Lower leg skin (tissue), 4 donors: Measurements from ENCODE around the gene RIPOR2. TPM values are rescaled to one million over a fixed set of nuclear protein-coding genes. Genes with fewer than 3 reads are reported as not detected.

Experiments used
- DNase-seq, 2 donors: peaks; one replicate each; pipeline ENCODE4 v3.0.0-alpha.2; 2019; ENCODE audit warnings: low spot score in 2 of 2
- H3K4me3 ChIP-seq: fragments of 200-600 bp; sonication (generic); 2 replicates; pipeline ENCODE4 v1.5.1; 2017; ENCODE audit warnings: mild to moderate bottlenecking, low read depth; ENCODE audit not compliant: poor library complexity, severe bottlenecking
- POLR2A ChIP-seq, 2 donors: fragments of 450-650 bp; IDR thresholded peaks; one replicate each; pipeline ENCODE4 v1.6.1; 2016 to 2017; ENCODE audit warnings: antibody characterized with exemption in 2 of 2, mild to moderate bottlenecking in 1 of 2, moderate library complexity in 1 of 2
- WGBS, 2 donors: methylation state at CpG; one replicate each; pipeline ENCODE4 v1.1.5; 2018; 5-methylcytosine and 5-hydroxymethylcytosine counted together
- intact Hi-C: fragments of 100-400 bp; cut with DNase I; formaldehyde crosslinking; loops from one replicate; pipeline ENCODE4 v1.15.0; 2023; ENCODE audit warnings: low total_unique reads
- total RNA-seq, 4 donors: library from RNA; depleted of rRNA; stranded (reverse); fragments of >200 nt; gene quantifications; one replicate each; pipeline ENCODE4 v1.1.0, GENCODE V29; 2016
- TF ChIP-seq, protein P1 (sequence below), 3 donors: fragments of 450-650 bp; IDR thresholded peaks; one replicate each; pipeline ENCODE4 v1.5.1; 2016; ENCODE audit warnings: antibody characterized with exemption in 3 of 3, mild to moderate bottlenecking in 3 of 3, moderate library complexity in 2 of 3

RIPOR2 gene
- total RNA-seq, 4 donors from 2014 or later: 5.2 to 21.3 (median 8.6) TPM

DNA sequence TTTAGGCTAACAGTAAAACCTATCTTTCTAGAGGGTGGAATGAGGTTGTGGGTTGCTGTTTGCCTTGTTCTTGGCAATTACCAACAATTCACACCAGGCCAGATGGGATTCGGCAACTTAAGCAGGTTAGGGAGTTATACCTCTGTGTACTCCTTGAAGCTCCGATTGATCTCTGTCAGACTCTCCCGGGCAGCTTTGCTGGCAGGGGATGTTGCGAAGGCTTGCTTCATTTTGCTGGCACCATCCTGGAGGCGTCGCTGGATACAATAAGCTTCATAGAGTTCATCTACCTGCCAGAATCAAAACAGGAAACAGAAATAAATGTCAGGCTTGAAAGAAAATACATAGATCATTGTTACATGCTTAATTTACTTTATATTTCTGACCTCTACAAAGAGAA is 70.6 kb downstream of the RIPOR2 start:
- DNase-seq: no peak
- TF ChIP-seq, protein P1, sequence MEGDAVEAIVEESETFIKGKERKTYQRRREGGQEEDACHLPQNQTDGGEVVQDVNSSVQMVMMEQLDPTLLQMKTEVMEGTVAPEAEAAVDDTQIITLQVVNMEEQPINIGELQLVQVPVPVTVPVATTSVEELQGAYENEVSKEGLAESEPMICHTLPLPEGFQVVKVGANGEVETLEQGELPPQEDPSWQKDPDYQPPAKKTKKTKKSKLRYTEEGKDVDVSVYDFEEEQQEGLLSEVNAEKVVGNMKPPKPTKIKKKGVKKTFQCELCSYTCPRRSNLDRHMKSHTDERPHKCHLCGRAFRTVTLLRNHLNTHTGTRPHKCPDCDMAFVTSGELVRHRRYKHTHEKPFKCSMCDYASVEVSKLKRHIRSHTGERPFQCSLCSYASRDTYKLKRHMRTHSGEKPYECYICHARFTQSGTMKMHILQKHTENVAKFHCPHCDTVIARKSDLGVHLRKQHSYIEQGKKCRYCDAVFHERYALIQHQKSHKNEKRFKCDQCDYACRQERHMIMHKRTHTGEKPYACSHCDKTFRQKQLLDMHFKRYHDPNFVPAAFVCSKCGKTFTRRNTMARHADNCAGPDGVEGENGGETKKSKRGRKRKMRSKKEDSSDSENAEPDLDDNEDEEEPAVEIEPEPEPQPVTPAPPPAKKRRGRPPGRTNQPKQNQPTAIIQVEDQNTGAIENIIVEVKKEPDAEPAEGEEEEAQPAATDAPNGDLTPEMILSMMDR (IDR thresholded peaks at IDR 0.05): no peak
- TF ChIP-seq POLR2A (IDR thresholded peaks at IDR 0.05): no peak
- intact Hi-C loops: no loop called here
- 43 to 48% methylated on average over 6 of the region's 6 CpGs for WGBS, 2 donors
- no peak overlapping the region for H3K4me3 ChIP-seq

- no peak overlapping the region for H3K4me3 ChIP-seq
- WGBS, 2 donors: 62 to 67% methylated on average over 1 of the region's 1 CpG
- intact Hi-C loops: no loop called here
- no peak for DNase-seq
- TF ChIP-seq POLR2A (IDR thresholded peaks at IDR 0.05): no peak
- TF ChIP-seq, protein P1 (IDR thresholded peaks at IDR 0.05): no peak
These were observed 71.4 kb downstream of the RIPOR2 start for GRCh38 chr6:24864343-24864742.

GRCh38 chr6:24861934-24862333 is 73.8 kb downstream of the RIPOR2 start:
- intact Hi-C loops: no loop called here
- H3K4me3 ChIP-seq: no peak overlapping the region
- whole genome bisulfite sequencing, 2 donors: 84 to 85% methylated on average over 2 of the region's 2 CpGs

DNA sequence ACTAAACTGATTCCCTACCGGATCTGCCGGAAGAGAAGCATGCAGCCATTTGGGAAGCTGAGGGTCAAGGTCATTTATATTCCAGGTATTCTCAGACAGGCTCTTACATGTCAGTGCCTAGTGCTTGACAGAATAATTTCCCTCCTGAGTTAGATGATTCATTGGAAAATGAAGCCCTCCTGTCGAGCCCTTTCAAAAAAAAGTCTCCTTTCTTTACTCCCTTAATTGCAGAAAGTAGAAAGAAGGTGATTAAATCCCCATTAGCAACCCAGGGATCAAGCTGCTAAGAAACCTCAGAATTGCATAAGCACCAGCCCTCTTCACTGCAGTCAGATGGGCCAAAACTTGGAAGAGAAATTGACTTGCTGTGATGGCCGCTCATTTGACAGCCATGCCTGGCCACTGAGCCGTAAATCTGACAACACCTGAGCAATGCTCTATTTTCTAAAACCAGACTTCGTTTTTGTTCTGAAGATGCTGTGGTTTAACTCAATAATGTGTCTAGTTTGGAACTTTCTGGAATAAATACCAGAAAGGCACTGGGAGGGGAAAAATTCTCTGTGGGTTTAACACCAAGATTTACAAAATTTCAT is 76.1 kb downstream of the RIPOR2 start:
- DNase-seq: no peak
- intact Hi-C loops: loop anchor here (5.0 kb wide), 1 partner anchor 208 kb away; no protein-coding TSS in a partner anchor

More at GRCh38 chr6:24861934-24862333, 73.8 kb downstream of the RIPOR2 start:
- no peak for TF ChIP-seq POLR2A (IDR thresholded peaks at IDR 0.05)
- TF ChIP-seq, protein P1 (IDR thresholded peaks at IDR 0.05): no peak
- DNase-seq: no peak

DNA sequence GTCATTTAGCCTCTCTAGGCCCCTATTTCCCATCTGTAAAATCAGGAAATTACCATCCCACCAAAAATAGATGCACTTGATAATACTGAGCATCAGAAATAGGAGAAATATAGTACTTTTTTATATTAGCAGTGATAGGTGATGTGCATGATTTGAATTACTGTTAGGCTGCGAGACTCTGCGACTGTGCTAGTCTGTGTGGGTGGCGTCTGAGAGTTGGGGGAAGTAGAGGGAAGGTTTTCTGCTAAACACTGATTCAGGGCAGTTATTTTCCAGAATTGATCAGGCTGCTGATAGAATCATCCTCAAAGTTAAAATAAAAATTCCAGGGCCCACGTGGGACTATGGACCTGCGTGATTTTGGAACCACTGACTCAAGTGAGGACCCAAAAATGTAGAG is 76.6 kb downstream of the RIPOR2 start:
- TF ChIP-seq POLR2A (IDR thresholded peaks at IDR 0.05): no peak
- TF ChIP-seq, protein P1 (IDR thresholded peaks at IDR 0.05): no peak
- intact Hi-C loops: loop anchor here (5.0 kb wide), 1 partner anchor 208 kb away; no protein-coding TSS in a partner anchor
- DNase-seq: no peak
- H3K4me3 ChIP-seq: no peak overlapping the region
- WGBS, 2 donors: 82 to 84% methylated on average over 5 of the region's 5 CpGs

More for the DNA sequence above, 76.1 kb downstream of the RIPOR2 start:
- WGBS, 2 donors: 78 to 80% methylated on average over 6 of the region's 6 CpGs
- no peak for TF ChIP-seq POLR2A (IDR thresholded peaks at IDR 0.05)
- TF ChIP-seq, protein P1 (IDR thresholded peaks at IDR 0.05): no peak
- no peak overlapping the region for H3K4me3 ChIP-seq
